Lower leg skin (tissue), 4 donors: ENCODE data around the gene ZNF280B. TPM values are rescaled to one million over a fixed set of nuclear protein-coding genes. Genes with fewer than 3 reads are reported as not detected.

Source experiments
- DNase-seq, 2 donors: peaks; one replicate each; pipeline ENCODE4 v3.0.0-alpha.2; 2019; ENCODE audit warnings: low spot score in 2 of 2
- H3K4me3 ChIP-seq: fragments of 200-600 bp; sonication (generic); 2 replicates; pipeline ENCODE4 v1.5.1; 2017; ENCODE audit warnings: mild to moderate bottlenecking, low read depth; ENCODE audit not compliant: poor library complexity, severe bottlenecking
- POLR2A ChIP-seq, 2 donors: fragments of 450-650 bp; IDR thresholded peaks; one replicate each; pipeline ENCODE4 v1.6.1; 2016 to 2017; ENCODE audit warnings: antibody characterized with exemption in 2 of 2, mild to moderate bottlenecking in 1 of 2, moderate library complexity in 1 of 2
- WGBS, 2 donors: methylation state at CpG; one replicate each; pipeline ENCODE4 v1.1.5; 2018; 5-methylcytosine and 5-hydroxymethylcytosine counted together
- intact Hi-C: fragments of 100-400 bp; cut with DNase I; formaldehyde crosslinking; loops from one replicate; pipeline ENCODE4 v1.15.0; 2023; ENCODE audit warnings: low total_unique reads
- total RNA-seq, 4 donors: library from RNA; depleted of rRNA; stranded (reverse); fragments of >200 nt; gene quantifications; one replicate each; pipeline ENCODE4 v1.1.0, GENCODE V29; 2016
- TF ChIP-seq, protein P1 (sequence below), 3 donors: fragments of 450-650 bp; IDR thresholded peaks; one replicate each; pipeline ENCODE4 v1.5.1; 2016; ENCODE audit warnings: antibody characterized with exemption in 3 of 3, mild to moderate bottlenecking in 3 of 3, moderate library complexity in 2 of 3

The ZNF280B gene
- under 1 TPM; 0.08 to 0.32 (median 0.24) TPM for total RNA-seq

GRCh38 chr22:22508274-22509176, at the start of gene ZNF280B:
Gene ZNF280B (minus strand): TSS chr22:22508742. CDS start chr22:22489398, 19,344 bp downstream.
- H3K4me3 ChIP-seq, result peak within 1 kb of the TSS; percentile 42
- no peak for DNase-seq
- WGBS, 2 donors, result 4 to 7% methylated on average over 14 to 55 of the region's 72 CpGs
- intact Hi-C loops, result no loop called here
- no peak for TF ChIP-seq POLR2A (IDR thresholded peaks at IDR 0.05)
- TF ChIP-seq, protein P1, sequence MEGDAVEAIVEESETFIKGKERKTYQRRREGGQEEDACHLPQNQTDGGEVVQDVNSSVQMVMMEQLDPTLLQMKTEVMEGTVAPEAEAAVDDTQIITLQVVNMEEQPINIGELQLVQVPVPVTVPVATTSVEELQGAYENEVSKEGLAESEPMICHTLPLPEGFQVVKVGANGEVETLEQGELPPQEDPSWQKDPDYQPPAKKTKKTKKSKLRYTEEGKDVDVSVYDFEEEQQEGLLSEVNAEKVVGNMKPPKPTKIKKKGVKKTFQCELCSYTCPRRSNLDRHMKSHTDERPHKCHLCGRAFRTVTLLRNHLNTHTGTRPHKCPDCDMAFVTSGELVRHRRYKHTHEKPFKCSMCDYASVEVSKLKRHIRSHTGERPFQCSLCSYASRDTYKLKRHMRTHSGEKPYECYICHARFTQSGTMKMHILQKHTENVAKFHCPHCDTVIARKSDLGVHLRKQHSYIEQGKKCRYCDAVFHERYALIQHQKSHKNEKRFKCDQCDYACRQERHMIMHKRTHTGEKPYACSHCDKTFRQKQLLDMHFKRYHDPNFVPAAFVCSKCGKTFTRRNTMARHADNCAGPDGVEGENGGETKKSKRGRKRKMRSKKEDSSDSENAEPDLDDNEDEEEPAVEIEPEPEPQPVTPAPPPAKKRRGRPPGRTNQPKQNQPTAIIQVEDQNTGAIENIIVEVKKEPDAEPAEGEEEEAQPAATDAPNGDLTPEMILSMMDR (IDR thresholded peaks at IDR 0.05), result no peak

DNA sequence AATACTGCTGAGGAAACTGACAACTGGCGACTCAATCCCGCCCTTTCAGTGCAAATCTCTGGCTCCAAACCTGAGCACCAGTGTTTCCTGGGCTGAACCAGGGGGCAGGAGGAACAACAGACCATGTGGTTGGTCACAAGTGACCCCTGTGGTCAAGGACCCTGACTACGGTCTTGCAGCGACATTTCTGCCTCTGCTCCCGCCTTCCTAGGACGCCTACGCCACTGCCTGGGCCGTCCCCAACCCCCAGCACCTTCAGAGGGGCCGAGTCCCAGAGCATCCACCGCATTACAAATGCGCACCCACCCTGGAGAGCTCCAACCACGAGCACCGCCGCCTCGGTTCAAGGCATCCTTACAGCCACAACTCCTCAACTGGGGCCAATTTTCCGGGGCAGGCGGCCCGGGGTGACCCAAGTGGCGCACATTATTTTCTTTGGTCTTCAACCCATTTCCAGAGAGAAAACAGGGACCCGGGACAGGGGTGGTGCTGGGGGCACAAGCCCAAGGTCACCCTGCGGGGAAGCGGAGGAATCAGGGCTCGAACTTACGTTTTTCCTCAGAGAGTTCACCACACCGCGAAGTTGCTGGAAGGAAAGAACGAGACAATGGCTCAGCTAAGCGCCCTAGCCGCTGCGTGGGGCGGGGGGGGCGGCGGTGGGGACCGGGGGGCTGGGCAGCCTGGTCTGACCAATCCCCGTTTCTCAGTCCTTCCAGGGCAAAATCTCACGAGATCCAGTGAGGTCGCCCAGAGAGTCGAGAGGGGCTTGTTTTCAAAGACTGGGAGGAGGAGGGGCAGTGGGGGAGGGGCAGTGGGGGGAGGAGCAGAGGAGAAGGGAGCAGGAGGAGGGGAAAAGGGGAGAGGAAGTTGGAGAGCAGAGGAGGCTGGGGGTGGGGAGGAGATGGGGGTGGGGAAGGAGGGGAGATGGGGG, 48.7 kb upstream of the ZNF280B start:
- no peak for DNase-seq
- no peak for TF ChIP-seq POLR2A (IDR thresholded peaks at IDR 0.05)
- TF ChIP-seq, protein P1 (IDR thresholded peaks at IDR 0.05), result no peak
- 93 to 94% methylated on average over 37 to 38 of the region's 38 CpGs for WGBS, 2 donors
- intact Hi-C loops, result no loop called here
- H3K4me3 ChIP-seq, result peak overlapping the region; percentile 28

DNA sequence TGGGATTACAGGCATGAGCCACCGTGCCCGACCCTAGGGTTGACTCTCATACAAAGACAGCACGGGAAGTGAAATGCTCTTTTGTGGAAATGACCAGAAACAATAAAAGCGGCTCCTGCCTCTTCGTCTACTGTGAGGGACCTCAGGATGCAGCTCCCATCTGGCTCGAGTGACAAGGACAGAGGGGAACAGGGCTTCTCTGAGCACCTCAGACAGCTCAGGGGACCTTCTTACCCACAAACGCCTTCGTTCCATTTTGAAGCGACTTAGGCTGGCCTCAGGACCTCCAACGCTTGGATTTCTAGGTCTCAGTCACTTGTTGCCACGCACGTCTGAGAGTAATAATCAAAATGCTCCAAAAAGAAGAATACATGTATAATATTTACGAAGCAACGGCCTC, 48.0 kb upstream of the ZNF280B start:
- WGBS, 2 donors, result 88 to 95% methylated on average over 14 of the region's 14 CpGs
- H3K4me3 ChIP-seq, result peak overlapping the region; percentile 28
- intact Hi-C loops, result no loop called here
- TF ChIP-seq, protein P1 (IDR thresholded peaks at IDR 0.05), result no peak
- no peak for TF ChIP-seq POLR2A (IDR thresholded peaks at IDR 0.05)
- DNase-seq, result no peak

GRCh38 chr22:22555596-22555995, 47.1 kb upstream of the ZNF280B start:
- intact Hi-C loops, result no loop called here
- no peak for TF ChIP-seq POLR2A (IDR thresholded peaks at IDR 0.05)
- TF ChIP-seq, protein P1 (IDR thresholded peaks at IDR 0.05), result no peak
- DNase-seq, result no peak
- WGBS, 2 donors, result 91 to 92% methylated on average over 9 of the region's 9 CpGs
- no peak overlapping the region for H3K4me3 ChIP-seq

DNA sequence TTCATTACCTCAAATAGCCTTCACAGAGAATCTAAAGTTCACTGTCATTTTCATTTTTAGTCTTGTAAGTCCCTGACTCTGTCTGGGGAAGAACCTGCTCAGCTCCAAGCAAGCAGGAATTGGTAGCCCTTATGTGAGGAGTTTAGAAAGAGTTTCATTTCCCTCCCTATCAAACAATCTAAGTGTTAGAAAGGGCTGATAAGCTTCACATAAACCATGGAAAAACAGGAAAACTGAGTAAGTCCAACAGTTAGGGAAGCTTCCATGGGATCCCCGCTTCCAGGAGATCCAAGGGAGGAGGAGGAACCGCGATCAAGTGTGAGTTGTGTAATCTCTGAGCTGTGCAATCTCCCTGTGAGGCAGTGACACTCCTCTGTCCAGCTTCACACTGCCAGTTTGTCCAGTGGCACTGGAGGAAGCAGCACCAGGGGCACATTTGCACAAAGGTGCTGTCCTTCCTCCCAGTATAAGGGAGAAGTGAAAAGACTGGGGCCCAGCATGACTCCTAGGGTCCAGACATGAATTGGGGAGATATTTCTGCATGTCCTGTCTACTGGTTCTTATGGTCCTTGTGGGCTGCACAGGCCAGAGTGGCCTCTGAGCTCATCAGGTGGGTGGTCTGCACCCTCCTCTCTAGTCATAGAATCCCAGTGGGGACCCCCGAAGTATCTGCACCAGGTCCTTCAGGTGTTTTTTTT, 46.2 kb upstream of the ZNF280B start:
- intact Hi-C loops, result no loop called here
- 83 to 86% methylated on average over 4 of the region's 4 CpGs for WGBS, 2 donors
- DNase-seq, result no peak

More for the DNA sequence above, 46.2 kb upstream of the ZNF280B start:
- TF ChIP-seq POLR2A (IDR thresholded peaks at IDR 0.05), result no peak
- TF ChIP-seq, protein P1 (IDR thresholded peaks at IDR 0.05), result no peak
- H3K4me3 ChIP-seq, result no peak overlapping the region
